Measurements from ENCODE around the gene ODAM.
"Not testable (repeated sequence)": the region's sequence is repeated elsewhere in the genome, so short reads cannot be mapped to it uniquely, and the experiment has no call there.

The ODAM gene

DNA sequence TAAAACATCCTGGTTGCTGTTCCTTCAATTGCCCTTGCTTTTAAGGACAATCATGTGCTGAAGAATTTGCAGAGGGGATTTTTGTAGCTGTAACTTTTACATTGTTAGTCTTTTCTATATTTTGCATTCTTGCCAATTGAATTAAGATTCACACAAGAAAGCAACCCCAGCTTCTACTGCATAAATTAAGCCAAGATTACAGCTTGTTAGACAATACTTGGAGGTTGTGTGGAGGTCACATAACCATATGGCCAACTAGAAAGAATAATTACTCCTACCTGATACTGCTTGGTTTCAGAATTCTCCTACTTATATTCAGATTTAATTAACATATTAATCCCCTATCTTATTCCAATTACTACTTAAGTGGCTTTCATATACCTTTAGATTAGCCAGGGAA is 26.3 kb downstream of the ODAM start:
- not testable (repeated sequence) for DNase-seq (ENCODE audit: low read depth)

DNA sequence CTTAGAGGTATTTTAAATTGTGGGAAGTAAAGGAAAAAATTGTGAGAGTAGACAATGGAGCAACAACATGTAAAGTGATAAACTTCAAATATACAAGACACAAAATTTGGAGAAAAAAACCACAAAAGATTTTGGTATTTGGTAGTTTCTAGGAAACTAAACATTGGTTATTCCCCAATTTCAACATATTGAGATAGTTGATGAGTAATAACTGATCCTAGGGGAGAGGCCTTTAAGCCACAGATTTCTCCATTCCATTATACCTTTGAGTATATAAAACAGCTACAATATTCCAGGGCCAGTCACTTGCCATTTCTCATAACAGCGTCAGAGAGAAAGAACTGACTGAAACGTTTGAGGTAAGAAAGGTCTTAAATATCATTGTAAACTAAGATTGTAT is 30.3 kb downstream of the ODAM start, which contains the start of gene FDCSP:
FDCSP (plus strand) TSS at position 301 of the 400 bp plus-strand sequence. CDS start 5,071 bp downstream, outside the sequence.
- DNase-seq (ENCODE audit: low read depth), result no peak

DNA sequence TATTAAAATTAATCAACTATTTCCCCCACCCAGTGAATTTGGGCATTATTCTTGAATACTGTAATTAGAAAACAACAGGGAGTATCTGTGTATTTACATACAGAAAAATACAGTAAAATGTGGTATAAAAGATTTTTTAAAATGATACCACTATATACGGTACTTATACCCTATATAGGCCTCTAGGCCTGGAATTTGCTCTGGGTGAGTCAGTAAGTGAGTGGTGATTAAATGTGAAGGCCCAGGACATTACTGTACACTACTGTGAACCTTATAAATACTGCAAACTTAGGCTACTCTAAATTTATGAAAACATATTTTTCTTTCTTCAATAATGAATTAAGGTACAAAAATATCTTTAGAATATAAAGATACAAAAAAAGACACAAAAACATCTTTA is 40.6 kb downstream of the ODAM start:
- no peak for DNase-seq (ENCODE audit: low read depth)

DNA sequence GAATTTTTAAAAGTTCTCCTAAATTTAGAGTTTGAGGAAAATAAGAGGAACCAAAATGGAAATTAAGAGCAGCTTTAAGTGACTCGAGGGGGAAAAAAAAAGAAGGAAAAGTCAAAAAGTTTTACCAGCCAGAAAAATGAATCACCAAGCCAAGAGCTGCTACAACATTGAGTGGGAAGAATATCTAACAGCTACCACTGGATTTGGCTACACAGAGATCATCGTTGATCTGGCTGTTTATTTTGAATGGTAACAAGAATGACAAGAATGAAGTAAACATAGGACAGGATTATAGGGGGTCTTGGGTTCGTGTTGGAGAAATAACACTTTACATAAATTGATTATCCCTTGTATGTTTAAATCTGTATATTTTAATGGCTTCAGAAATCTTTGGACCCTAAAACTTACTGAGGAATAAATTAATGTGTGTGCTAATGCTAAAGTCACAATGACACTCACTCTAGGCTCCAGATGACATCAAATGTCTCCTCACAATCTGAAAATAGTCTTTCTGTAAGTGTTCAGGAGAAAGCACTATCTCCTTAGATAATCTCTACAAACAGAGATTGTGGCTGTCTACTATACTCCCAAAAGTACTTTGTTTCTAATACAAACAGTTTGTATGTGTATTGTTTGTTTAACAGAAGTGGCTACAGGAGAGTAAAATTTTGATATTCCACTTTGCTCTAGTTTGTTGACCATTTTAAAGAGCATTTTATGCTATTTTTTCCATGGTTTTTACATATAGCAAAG is 43.8 kb downstream of the ODAM start:
- no peak for DNase-seq (ENCODE audit: low read depth)

DNA sequence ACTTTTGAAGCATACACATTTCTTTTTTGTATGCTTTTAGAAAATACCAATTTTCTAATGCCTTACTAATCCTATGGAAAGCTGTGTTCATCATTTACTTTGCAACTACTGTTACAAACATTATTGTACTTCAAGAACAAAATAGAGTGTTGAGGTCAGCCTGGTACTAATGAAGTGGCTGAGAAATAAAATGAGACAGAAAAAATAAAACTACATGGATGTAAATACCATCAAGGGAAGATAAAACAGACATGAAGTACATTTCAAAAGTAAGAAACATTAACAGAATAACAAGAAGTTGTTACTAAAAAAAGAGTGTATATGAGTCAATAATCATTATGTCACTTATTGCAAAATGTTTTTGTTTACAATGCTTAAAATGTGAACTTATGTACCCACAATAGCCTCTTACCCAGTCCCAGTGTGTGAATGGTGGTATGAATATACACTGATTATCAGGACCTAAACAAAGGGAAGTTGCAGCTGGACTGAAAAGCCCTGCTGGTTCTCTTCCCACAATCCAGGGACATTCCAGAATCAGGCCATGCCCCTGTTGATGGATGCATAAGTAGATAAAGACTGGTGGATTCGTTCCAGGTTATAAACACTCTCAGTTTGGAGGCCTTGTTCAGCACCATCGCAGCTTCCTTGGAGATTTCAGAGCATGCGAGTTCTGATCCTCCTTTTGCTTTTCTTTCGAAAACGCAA is 44.5 kb downstream of the ODAM start:
- no peak for DNase-seq (ENCODE audit: low read depth)

DNA sequence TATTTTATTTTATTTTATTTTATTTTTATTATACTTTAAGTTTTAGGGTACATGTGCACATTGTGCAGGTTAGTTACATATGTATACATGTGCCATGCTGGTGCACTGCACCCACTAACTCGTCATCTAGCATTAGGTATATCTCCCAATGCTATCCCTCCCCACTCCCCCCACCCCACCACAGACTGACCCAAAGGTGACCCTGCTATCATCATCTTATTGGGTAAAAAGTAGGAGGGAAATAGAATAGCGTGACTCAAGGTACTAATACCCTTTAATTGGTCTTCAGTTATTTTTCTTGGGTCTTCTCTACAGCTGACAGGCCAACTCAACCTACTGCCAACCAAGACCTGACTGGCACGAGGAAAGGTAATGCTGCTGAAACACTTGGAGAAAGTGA is 46.8 kb downstream of the ODAM start, which contains the start of gene CSN3:
CSN3 (plus strand) TSS at position 301 of the 400 bp plus-strand sequence. CDS start 2,223 bp downstream, outside the sequence.
- not testable (repeated sequence) for DNase-seq (ENCODE audit: low read depth)

DNA sequence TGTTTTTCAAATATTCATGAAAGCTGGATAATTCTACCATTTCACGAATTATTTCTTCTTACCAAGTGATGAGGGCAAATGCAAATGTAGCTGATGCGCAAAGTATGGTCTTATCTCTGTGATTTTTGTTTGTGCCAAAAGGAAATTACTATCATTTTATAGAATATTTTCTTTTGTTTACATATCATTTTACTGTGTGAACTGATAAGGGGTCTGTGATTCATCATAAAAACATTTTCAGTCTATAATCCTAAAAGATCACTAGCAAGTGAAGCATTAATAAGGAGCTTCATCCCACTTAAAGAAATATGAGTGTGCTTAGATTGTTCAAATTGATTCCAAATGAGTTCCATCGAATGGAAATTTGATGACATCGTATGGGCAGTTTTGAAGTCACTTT is 47.6 kb downstream of the ODAM start:
- no peak for DNase-seq (ENCODE audit: low read depth)

DNA sequence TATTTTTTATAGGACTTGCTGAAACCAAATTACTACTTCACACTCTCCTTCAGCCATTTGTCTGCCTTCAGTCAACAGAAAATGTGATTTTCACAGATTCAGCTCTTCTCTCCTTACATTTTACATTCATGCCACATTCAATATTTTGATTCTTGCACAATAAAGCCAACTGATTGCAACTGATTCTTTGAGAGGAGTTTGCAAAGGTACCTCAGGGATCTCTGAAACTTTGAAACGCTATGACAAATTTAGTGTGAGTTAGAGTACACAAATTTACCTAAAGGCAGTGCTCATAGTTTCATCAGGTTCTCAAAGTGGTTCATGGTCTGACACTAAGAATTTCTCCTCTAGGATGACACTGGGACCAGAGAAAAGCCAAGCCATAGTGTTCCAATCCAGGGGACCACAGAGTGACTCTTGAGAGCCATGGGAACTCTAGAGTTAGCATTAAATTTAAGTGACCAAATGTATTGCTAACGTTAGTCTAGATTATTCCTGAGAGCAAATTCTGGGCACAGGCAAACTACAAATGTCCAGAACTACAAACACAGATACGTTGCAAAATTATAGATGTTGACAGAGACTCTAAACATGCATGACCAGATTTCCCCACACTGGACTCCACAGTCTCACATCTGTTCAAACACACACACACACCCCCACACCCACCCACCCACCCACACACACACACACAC is 55.9 kb downstream of the ODAM start:
- no peak for DNase-seq (ENCODE audit: low read depth)

DNA sequence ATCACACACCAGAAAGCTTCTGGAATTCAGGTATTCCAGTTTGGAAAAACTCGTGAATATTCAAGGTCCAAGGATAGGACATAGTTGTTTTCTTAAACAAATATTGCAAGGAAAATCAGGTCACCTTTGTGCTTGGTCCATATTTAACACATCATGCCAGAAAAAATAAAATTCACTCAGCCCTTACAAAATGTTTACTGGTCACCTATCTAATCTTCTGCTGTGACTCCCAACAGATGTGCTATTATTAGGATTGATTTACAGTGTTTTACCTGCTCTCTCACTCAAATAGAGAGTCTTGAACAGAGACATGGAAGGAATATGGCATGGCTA is 56.4 kb downstream of the ODAM start:
- no peak for DNase-seq (ENCODE audit: low read depth)

All from fibroblast of gingiva (primary cell).